DND-41 (cell line): ENCODE measurements around the gene MICU1.

ENCODE experiments used
- CTCF ChIP-seq: IDR thresholded peaks from 2 replicates; pipeline ENCODE4 v1.5.1; 2012; ENCODE audit warnings: borderline replicate concordance, low read length, moderate library complexity, mild to moderate bottlenecking; ENCODE audit not compliant: poor library complexity, severe bottlenecking; ENCODE audit errors: extremely low read depth
- EZH2 ChIP-seq: IDR thresholded peaks from 3 replicates; pipeline ENCODE4 v1.6.1; 2012; ENCODE audit warnings: borderline replicate concordance, low read depth, mild to moderate bottlenecking, moderate library complexity, low read length, inconsistent platforms; ENCODE audit not compliant: severe bottlenecking

GRCh38 chr10:72334825-72335393 is 291.0 kb downstream of the MICU1 start:
- TF ChIP-seq EZH2 (no peak), CTCF (peak; percentile 69)
